Measurements from ENCODE around the gene CACFD1.

- TF ChIP-seq CTCF (IDR thresholded peaks at IDR 0.05) (no peak), POLR2A (IDR thresholded peaks at IDR 0.05) (no peak)
These were observed 32.0 kb upstream of the CACFD1 start for GRCh38 chr9:133427658-133428348.

Measured in testis (tissue), 2 donors.